ENCODE results near the gene FAM25C. TPM values are rescaled to one million over a fixed set of nuclear protein-coding genes. Genes with fewer than 3 reads are reported as not detected.

The FAM25C gene
- not detected in 2 replicates for total RNA-seq

DNA sequence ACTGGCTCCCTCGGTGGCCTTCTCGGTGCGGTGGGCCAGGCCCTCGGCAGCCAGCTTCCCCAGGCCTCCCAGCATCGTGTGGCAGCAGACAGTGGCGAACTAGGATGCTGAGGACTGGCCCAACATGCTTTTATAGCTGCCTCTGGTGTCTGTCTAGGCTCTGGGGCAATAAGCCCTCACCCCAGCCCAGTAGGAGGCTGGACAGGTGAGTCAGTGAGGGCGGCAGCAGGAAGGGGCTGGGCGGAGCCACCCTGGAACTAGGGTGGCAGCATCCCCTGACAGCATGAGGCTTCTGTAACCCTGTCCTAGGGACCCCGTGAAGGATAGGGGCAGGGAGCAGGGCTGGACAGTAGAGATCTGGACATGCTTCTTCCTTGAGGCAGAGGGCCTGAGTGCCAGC lies at the start of gene FAM25C:
Gene FAM25C (minus strand): TSS at position 101 of the 400 bp plus-strand sequence. CDS start 26 bp downstream, at position 75.

Other genes starting within 250 kb of the FAM25C start
- gene SYT15B, start 236.2 kb downstream of the FAM25C start, total RNA-seq, result 8.2 and 13.8 TPM in 2 replicates
- 0.47 TPM in 1 of 2 replicates, not detected in the other for gene NPY4R2, start 81.1 kb downstream of the FAM25C start, total RNA-seq